Keratinocyte (primary cell): ENCODE results near the gene AP5Z1. TPM values are rescaled to one million over a fixed set of nuclear protein-coding genes. Genes with fewer than 3 reads are reported as not detected.

Experiments used
- DNase-seq: peaks from one replicate; pipeline ENCODE4 v3.0.0-alpha.2; 2011; ENCODE audit warnings: low read depth, missing footprints, low spot score
- FAIRE-seq: peaks from 2 replicates; lab custom pipeline; 2011; peaks lifted over from hg19 to GRCh38; lab: Jason Lieb, UNC
- H2AFZ ChIP-seq: 2 replicates; pipeline ENCODE4 v1.6.0; 2012; ENCODE audit warnings: low read length, control low read depth, inconsistent platforms; ENCODE audit not compliant: control insufficient read depth
- H3K27ac ChIP-seq: 2 replicates; pipeline ENCODE4 v1.5.1; 2011; ENCODE audit warnings: low read length; ENCODE audit not compliant: control insufficient read depth, insufficient read depth
- H3K27me3 ChIP-seq: 3 replicates; pipeline ENCODE4 v1.6.0; 2011; ENCODE audit warnings: low read length; ENCODE audit not compliant: control insufficient read depth, insufficient read depth; ENCODE audit errors: extremely low read depth
- H3K36me3 ChIP-seq, 2 experiments: 2 replicates in 1 of 2; 3 replicates in 1 of 2; pipeline ENCODE4 v1.5.1; 2011; ENCODE audit warnings: low read length in 2 of 2, mild to moderate bottlenecking in 1 of 2; ENCODE audit not compliant: control insufficient read depth in 2 of 2, insufficient read depth in 2 of 2; ENCODE audit errors: extremely low read depth in 1 of 2
- H3K4me1 ChIP-seq: 3 replicates; pipeline ENCODE4 v1.5.1; 2011; ENCODE audit warnings: low read length; ENCODE audit not compliant: control insufficient read depth, insufficient read depth; ENCODE audit errors: extremely low read depth
- H3K4me2 ChIP-seq: 3 replicates; pipeline ENCODE4 v1.6.0; 2011; ENCODE audit warnings: low read depth, low read length; ENCODE audit not compliant: control insufficient read depth, insufficient read depth; ENCODE audit errors: extremely low read depth
- H3K4me3 ChIP-seq, 3 experiments: fragments of 200-600 bp in 1 of 3; sonication (generic) in 1 of 3; 2 replicates in 2 of 3; 3 replicates in 1 of 3; pipeline ENCODE4 v1.5.1; 2011 to 2016; ENCODE audit warnings: low read length in 3 of 3, mild to moderate bottlenecking in 3 of 3, control low read depth in 2 of 3, inconsistent platforms in 1 of 3, low read depth in 1 of 3, mixed read lengths in 1 of 3, mixed run types in 1 of 3, moderate library complexity in 1 of 3; ENCODE audit not compliant: control insufficient read depth in 2 of 3, insufficient read depth in 2 of 3; ENCODE audit errors: extremely low read depth in 1 of 3
- H3K79me2 ChIP-seq: 2 replicates; pipeline ENCODE4 v1.6.0; 2012; ENCODE audit warnings: low read length; ENCODE audit not compliant: control insufficient read depth, insufficient read depth
- H3K9ac ChIP-seq: 3 replicates; pipeline ENCODE4 v1.6.0; 2011; ENCODE audit warnings: low read length; ENCODE audit not compliant: control insufficient read depth, insufficient read depth; ENCODE audit errors: extremely low read depth
- H3K9me1 ChIP-seq: 3 replicates; pipeline ENCODE4 v1.6.0; 2011; ENCODE audit warnings: low read length; ENCODE audit not compliant: control insufficient read depth, insufficient read depth; ENCODE audit errors: extremely low read depth
- H3K9me3 ChIP-seq: 2 replicates; pipeline ENCODE4 v1.5.1; 2012; ENCODE audit warnings: low read depth, low read length; ENCODE audit not compliant: control insufficient read depth
- H4K20me1 ChIP-seq: 3 replicates; pipeline ENCODE4 v1.6.0; 2011; ENCODE audit warnings: low read length; ENCODE audit not compliant: control insufficient read depth, insufficient read depth; ENCODE audit errors: extremely low read depth
- EZH2 ChIP-seq: IDR thresholded peaks from one replicate; pipeline ENCODE4 v1.6.1; 2012; ENCODE audit warnings: inconsistent platforms, mild to moderate bottlenecking, low read length, moderate library complexity
- dilution Hi-C: fragments of 300-500 bp; cut with MboI; formaldehyde crosslinking; loops from one replicate; pipeline ENCODE4 v1.7.0; 2020; ENCODE audit warnings: low sequenced_read_pairs; ENCODE audit not compliant: extremely low pct_ligation_motif_present
- polyA plus RNA-seq, 5 experiments: library from polyadenylated mRNA; depleted of rRNA in 3 of 5; stranded (reverse) in 3 of 5; stranded (forward) in 1 of 5; unstranded in 1 of 5; fragments of >200 nt; gene quantifications; 1 replicate in 1 of 5; 2 replicates in 3 of 5; 3 replicates in 1 of 5; pipeline versions ENCODE4 v1.2.1 to v1.2.3, GENCODE V29; 2011 to 2012; ENCODE audit warnings: missing spikeins in 2 of 5, low read depth in 1 of 5, low replicate concordance in 1 of 5
- TF ChIP-seq, protein P1 (sequence below), 3 experiments: IDR thresholded peaks in 1 of 3; conservative IDR thresholded peaks in 1 of 3; optimal IDR thresholded peaks in 1 of 3; 2 replicates in 2 of 3; 3 replicates in 1 of 3; pipeline versions ENCODE3 to v1.5.1; 2011; ENCODE audit warnings: low read length in 3 of 3, mild to moderate bottlenecking in 3 of 3, moderate library complexity in 2 of 3, control low read depth in 1 of 3, inconsistent platforms in 1 of 3; ENCODE audit not compliant: insufficient read depth in 2 of 3; ENCODE audit errors: extremely low read depth in 1 of 3

AP5Z1 gene
- polyA plus RNA-seq, 1 donor (not counting 4 experiments of a cell fraction or from before 2014, with no cell fraction given), result 12.6 TPM

DNA sequence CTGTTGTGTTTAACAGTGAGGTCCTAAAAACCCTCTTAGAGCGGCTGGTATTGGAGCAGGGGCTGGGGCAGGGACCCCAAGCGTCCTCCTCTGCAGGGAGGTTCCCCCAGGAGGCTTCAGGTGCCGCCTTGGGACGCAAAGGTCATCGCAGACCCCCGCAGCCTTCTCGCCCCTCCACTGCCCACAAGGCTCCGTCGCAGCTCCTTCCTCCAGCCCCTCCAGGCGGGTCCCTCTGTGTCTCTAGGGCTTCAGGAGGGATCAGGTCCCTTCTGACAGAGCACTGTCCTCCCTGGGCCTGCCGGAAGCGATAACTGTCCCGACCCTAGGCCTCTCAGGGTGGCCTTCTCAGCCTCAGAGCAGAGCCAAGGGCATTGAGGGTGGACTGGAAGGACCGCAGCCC is 26.1 kb upstream of the AP5Z1 start:
- H3K27ac ChIP-seq, result no peak overlapping the region
- no peaks in the 10 kb centered on the region for H3K9me3 ChIP-seq
- H3K27me3 ChIP-seq, result no peaks in the 10 kb centered on the region
- no peak overlapping the region for H3K9ac ChIP-seq
- DNase-seq, result no peak
- H2AFZ ChIP-seq, result no peak overlapping the region
- H3K4me3 ChIP-seq, result no peak overlapping the region
- dilution Hi-C loops, result no loop called here
- peaks cover 8% of the 10 kb centered on the region for H3K4me1 ChIP-seq
- H3K4me2 ChIP-seq, result no peak overlapping the region
- no peaks in the 10 kb centered on the region for H3K9me1 ChIP-seq
- H3K36me3 ChIP-seq, result peaks cover 15 to 16% of the 10 kb centered on the region in 2 experiments
- peaks cover 9% of the 10 kb centered on the region for H4K20me1 ChIP-seq
- FAIRE-seq, result no peak
- H3K79me2 ChIP-seq, result peaks cover 58% of the 10 kb centered on the region
- TF ChIP-seq, protein P1, sequence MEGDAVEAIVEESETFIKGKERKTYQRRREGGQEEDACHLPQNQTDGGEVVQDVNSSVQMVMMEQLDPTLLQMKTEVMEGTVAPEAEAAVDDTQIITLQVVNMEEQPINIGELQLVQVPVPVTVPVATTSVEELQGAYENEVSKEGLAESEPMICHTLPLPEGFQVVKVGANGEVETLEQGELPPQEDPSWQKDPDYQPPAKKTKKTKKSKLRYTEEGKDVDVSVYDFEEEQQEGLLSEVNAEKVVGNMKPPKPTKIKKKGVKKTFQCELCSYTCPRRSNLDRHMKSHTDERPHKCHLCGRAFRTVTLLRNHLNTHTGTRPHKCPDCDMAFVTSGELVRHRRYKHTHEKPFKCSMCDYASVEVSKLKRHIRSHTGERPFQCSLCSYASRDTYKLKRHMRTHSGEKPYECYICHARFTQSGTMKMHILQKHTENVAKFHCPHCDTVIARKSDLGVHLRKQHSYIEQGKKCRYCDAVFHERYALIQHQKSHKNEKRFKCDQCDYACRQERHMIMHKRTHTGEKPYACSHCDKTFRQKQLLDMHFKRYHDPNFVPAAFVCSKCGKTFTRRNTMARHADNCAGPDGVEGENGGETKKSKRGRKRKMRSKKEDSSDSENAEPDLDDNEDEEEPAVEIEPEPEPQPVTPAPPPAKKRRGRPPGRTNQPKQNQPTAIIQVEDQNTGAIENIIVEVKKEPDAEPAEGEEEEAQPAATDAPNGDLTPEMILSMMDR (optimal IDR thresholded peaks at IDR 0.05 in 1 of 3, IDR thresholded peaks at IDR 0.05 in 1 of 3, conservative IDR thresholded peaks at IDR 0.05 in 1 of 3; ENCODE audit: extremely low read depth in 1 of 3, insufficient read depth in 2 of 3, low read length in 3 of 3), result no peak
- TF ChIP-seq EZH2, result no peak

- Histone ChIP-seq H3K27ac (no peak overlapping the region), H4K20me1 (peaks cover 9% of the 10 kb centered on the region), H3K4me2 (no peak overlapping the region), H3K4me1 (peaks cover 4% of the 10 kb centered on the region), H3K79me2 (peaks cover 58% of the 10 kb centered on the region), H3K36me3 (peaks cover 15 to 19% of the 10 kb centered on the region in 2 experiments), H3K4me3 (no peak overlapping the region), H2AFZ (no peak overlapping the region), H3K27me3 (no peaks in the 10 kb centered on the region), H3K9ac (no peak overlapping the region), H3K9me3 (no peaks in the 10 kb centered on the region), H3K9me1 (no peaks in the 10 kb centered on the region)
- DNase-seq (no peak), FAIRE-seq (no peak)
- dilution Hi-C loops, result no loop called here
- TF ChIP-seq, protein P1 (optimal IDR thresholded peaks at IDR 0.05 in 1 of 3, IDR thresholded peaks at IDR 0.05 in 1 of 3, conservative IDR thresholded peaks at IDR 0.05 in 1 of 3; ENCODE audit: extremely low read depth in 1 of 3, insufficient read depth in 2 of 3, low read length in 3 of 3), result no peak
- no peak for TF ChIP-seq EZH2
Measured at GRCh38 chr7:4749798-4750197, 25.6 kb upstream of the AP5Z1 start.
